Small intestine (tissue), 7 donors: ENCODE results near the gene SFT2D3. TPM values are rescaled to one million over a fixed set of nuclear protein-coding genes. Genes with fewer than 3 reads are reported as not detected.
A peak's percentile ranks its signal among the peaks of the same experiment; 100 is the strongest.

Source experiments
- DNase-seq, 2 donors: peaks; one replicate each; pipeline versions ENCODE4 v3.0.0 to v3.0.0-alpha.2; 2013
- FAIRE-seq: peaks from 2 replicates; lab custom pipeline; 2012; peaks lifted over from hg19 to GRCh38; lab: Jason Lieb, UNC
- H3K27ac ChIP-seq, 3 donors: one replicate each; pipeline ENCODE4 v1.5.1; 2013; ENCODE audit warnings: low read length in 2 of 3, mild to moderate bottlenecking in 2 of 3, control low read depth in 1 of 3, inconsistent platforms in 1 of 3, low read depth in 1 of 3, moderate library complexity in 1 of 3
- H3K27me3 ChIP-seq, 3 donors: one replicate each; pipeline ENCODE4 v1.6.1; 2013; ENCODE audit warnings: low read length in 3 of 3, inconsistent platforms in 1 of 3; ENCODE audit not compliant: control insufficient read depth in 3 of 3, insufficient read depth in 3 of 3
- H3K36me3 ChIP-seq, 3 donors: one replicate each; pipeline ENCODE4 v1.6.1; 2013; ENCODE audit warnings: low read length in 3 of 3, inconsistent platforms in 1 of 3, low read depth in 1 of 3, mild to moderate bottlenecking in 1 of 3, moderate library complexity in 1 of 3; ENCODE audit not compliant: control insufficient read depth in 3 of 3, insufficient read depth in 2 of 3
- H3K4me1 ChIP-seq, 3 donors: one replicate each; pipeline ENCODE4 v1.6.1; 2013; ENCODE audit warnings: low read length in 2 of 3, inconsistent platforms in 1 of 3, low read depth in 1 of 3, mild to moderate bottlenecking in 1 of 3, moderate library complexity in 1 of 3; ENCODE audit not compliant: control insufficient read depth in 3 of 3, insufficient read depth in 2 of 3
- H3K4me3 ChIP-seq, 3 donors: one replicate each; pipeline ENCODE4 v1.5.1; 2013; ENCODE audit warnings: low read length in 3 of 3, control low read depth in 1 of 3, inconsistent platforms in 1 of 3, low read depth in 1 of 3, mild to moderate bottlenecking in 1 of 3, moderate library complexity in 1 of 3
- H3K9me3 ChIP-seq, 2 donors: one replicate each; pipeline ENCODE4 v1.6.1; 2013; ENCODE audit warnings: low read depth in 1 of 2, low read length in 1 of 2; ENCODE audit not compliant: control insufficient read depth in 2 of 2, insufficient read depth in 1 of 2
- WGBS, 3 donors: extraction: QIAGEN DNeasy Blood & Tissue Kit; methylation state at CpG; one replicate each; pipeline ENCODE4 v1.1.7; 2013; 5-methylcytosine and 5-hydroxymethylcytosine counted together
- polyA plus RNA-seq, 4 donors: library from polyadenylated mRNA; stranded (reverse) in 3 of 4; unstranded in 1 of 4; fragments of 200-250 nt in 3 of 4; fragments of 120-200 nt in 1 of 4; gene quantifications; one replicate each; pipeline versions ENCODE4 v1.2.1 to v1.2.3, GENCODE V29; 2013
- donor health status: healthy with polysubstance abuse.
- donor health status: control.
- donor health status: control.
- donor health status: Bipolar disorder and iron deficiency.
- donor health status: healthy.

SFT2D3 gene
- polyA plus RNA-seq, 4 donors, result 3.8 to 7.4 (median 4.7) TPM; not detected in 1

DNA sequence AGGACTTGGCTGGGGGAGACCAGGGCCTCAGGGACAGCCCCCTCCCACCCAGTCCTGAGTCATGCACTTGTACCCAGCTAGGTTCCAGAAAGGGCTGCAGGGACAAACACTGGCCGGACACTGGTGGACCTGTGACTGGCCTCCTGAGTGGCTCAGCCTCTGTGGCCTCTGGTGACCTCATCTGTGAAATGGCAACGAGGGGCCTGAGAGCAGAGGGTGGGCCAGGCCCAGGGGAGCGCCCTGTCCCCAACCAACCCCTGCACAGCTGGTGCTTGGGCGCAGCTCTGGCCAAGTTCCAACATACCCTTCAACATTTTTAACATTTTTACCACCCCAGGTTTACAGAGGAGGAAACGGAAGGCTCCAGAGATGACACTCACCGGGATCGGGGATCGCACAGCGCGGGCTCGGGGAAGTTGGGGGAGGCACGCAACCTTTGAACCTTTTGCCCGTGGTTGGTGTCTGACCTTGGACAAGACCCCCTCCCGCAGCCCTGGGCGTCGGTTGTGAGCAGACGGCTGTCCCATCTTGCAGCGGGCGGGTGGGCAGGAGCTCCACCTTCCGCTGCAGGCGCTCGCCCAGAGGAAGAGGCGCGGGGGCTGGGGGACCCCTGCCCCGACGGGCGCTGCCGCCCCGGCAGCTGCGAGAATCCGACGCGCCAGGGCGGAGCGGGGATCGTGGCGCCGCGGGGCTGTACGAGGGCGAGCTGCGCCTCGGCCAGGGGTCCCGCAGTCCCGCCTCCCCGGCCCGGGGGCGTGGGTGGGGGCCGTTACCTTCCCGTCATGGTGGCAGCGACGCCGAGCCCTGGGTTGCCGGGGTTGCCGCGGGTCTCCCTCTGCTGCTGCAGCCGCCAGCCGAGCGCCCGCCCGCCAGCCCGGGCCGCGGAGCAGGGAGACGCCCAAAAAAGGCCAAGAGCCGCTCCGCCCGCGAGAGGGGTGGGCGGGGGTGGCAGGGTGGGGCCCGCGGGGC lies 26.8 kb upstream of the SFT2D3 start:
- 4 to 9% (median 4%) methylated on average over 37 to 72 of the region's 72 CpGs for WGBS, 3 donors
- Histone ChIP-seq H3K4me3 (peak overlapping the region in 2 of 3 donors; percentile 38 to 49), H3K27me3 (peaks cover 0 to 72% (median 0%) of the 10 kb centered on the region in 3 donors), H3K27ac (peak overlapping the region in 1 of 3 donors; percentile 80), H3K36me3 (no peaks in the 10 kb centered on the region), H3K9me3 (no peaks in the 10 kb centered on the region), H3K4me1 (peaks cover 0 to 5% (median 0%) of the 10 kb centered on the region in 3 donors)
- DNase-seq (peak in 1 of 2 donors; percentile 31), FAIRE-seq (no peak)

DNA sequence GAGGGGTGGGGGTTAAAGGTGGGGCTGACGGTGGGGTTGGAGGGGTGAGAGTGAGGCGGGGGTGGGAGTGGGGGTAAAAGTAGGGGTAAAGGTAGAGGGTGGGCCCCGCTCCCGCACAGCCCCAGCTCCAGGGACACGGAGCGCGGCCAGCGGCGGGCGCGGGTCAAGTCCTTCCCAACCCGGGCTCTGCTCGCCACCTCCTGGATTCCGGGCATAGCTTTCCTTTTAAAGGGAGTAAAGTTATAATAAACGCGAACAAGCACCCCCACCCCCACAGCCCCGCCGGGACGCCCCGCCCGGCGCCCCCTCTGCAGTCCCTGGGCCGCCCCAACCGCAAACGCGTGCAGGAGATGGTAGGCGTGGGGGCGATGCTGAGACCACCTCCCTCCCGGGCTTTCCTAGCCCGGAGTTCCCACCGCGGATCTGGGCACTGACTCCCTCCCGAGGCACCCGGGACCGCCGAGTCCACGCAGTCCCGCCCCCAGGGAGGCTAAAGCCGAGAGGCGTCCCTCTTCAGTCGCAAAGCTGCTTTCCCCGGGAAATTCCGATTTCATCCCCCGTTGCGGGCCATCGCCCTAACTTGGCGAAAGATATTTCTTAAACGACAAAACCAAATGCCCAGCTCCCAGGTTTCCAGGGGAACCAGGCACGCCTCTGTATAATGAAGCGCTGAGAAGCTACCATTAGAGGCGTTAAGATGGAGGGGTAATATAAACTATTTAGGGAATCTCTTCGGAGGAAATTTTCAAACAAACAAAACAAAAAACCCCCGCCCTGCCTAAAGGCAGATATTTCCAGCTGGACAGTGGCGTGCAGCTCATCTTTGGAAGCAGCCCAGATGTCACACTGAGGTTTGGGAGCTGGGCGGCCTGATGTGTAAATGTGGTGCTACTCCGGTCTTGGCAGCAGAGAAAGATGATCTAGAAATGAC lies 25.7 kb upstream of the SFT2D3 start, which contains the start of gene LIMS2:
Gene LIMS2, minus strand, starts transcription at position 200 of the 931 bp plus-strand sequence. CDS start 506 bp downstream, outside the sequence.
- Histone ChIP-seq H3K9me3 (no peaks in the 10 kb centered on the region), H3K4me1 (peaks cover 0 to 5% (median 0%) of the 10 kb centered on the region in 3 donors), H3K27ac (peak within 1 kb of the TSS in 1 of 3 donors; percentile 80), H3K36me3 (no peaks in the 10 kb centered on the region), H3K4me3 (peak within 1 kb of the TSS in 2 of 3 donors; percentile 48 to 49), H3K27me3 (peaks cover 0 to 76% (median 0%) of the 10 kb centered on the region in 3 donors)
- WGBS, 3 donors, result 4 to 7% (median 5%) methylated on average over 44 to 56 of the region's 56 CpGs
- no peak for FAIRE-seq
- DNase-seq, result peak in 1 of 2 donors; percentile 33

DNA sequence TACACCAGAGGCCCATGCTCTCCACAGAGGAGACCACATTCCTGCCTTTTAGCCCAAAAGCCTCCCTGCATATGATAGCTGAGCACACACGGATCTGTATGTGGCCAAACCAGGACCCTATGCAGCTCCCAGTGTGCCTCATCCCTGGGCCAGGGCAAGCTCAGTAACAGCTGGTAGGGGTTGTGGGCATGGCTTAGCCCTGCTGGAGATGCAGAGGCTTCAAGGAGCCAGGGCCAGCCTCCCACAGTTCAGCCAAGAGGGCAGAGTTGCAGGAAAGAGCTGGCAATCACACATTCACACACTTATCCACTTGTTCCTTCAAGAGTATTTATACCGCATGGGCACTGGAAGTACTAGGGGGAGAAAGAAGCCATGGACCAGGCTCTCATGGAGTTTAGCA lies 24.4 kb upstream of the SFT2D3 start:
- peaks cover 0 to 79% (median 0%) of the 10 kb centered on the region in 3 donors for H3K27me3 ChIP-seq
- DNase-seq (no peak), FAIRE-seq (no peak)
- H3K9me3 ChIP-seq, result no peaks in the 10 kb centered on the region
- H3K27ac ChIP-seq, result no peak overlapping the region
- 75 to 89% (median 78%) methylated on average over 2 of the region's 2 CpGs for WGBS, 3 donors
- H3K4me3 ChIP-seq, result no peak overlapping the region
- H3K36me3 ChIP-seq, result no peaks in the 10 kb centered on the region
- peaks cover 0 to 5% (median 0%) of the 10 kb centered on the region in 3 donors for H3K4me1 ChIP-seq

DNA sequence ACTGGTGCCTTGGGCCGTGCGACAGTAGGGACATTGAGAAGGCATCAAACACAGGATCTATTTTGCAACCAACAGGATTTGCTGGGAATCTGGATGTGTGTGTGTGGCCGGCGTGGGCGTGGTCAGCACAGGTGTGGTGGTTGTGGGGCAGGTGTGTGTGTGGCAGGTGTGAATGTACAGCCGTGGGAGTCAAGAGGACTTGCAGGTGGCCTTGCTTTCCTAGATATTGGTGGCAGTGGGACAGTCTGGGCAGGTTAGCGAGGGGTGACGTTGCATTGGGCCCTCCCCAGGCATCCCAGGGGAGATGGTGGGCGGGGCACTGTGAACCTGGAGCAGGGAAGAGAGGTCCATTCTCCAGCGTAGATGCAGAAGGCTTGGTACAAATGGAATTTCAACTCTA lies 22.8 kb upstream of the SFT2D3 start:
- no peaks in the 10 kb centered on the region for H3K9me3 ChIP-seq
- peaks cover 0 to 65% (median 0%) of the 10 kb centered on the region in 3 donors for H3K27me3 ChIP-seq
- no peak overlapping the region for H3K27ac ChIP-seq
- WGBS, 3 donors, result 32 to 68% (median 38%) methylated on average over 10 of the region's 10 CpGs
- DNase-seq (no peak), FAIRE-seq (no peak)
- no peak overlapping the region for H3K4me3 ChIP-seq
- H3K4me1 ChIP-seq, result peaks cover 0 to 5% (median 0%) of the 10 kb centered on the region in 3 donors
- H3K36me3 ChIP-seq, result no peaks in the 10 kb centered on the region

DNA sequence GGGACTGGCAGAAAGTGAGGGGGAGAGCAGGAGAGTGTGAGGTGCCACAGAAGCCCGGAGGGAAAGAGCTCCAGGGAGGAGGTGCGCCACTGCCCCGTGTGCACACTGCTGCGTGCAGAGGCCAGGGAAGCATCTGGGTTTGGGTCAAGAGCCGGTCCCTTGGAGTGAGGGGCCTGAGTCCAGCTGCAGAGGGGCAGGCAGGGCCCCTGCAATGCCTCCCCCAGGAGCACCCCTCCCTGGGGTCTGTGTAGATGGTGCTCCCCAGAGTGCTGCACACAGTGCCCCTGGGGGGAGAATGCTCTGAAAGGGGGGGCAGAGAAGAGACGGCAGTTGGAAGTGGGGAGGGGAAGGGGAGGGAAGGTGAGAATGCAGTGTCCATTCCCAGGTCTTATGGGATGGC lies 22.3 kb upstream of the SFT2D3 start:
- Histone ChIP-seq H3K4me3 (no peak overlapping the region), H3K27ac (no peak overlapping the region), H3K9me3 (no peaks in the 10 kb centered on the region), H3K4me1 (peaks cover 0 to 5% (median 0%) of the 10 kb centered on the region in 3 donors), H3K36me3 (no peaks in the 10 kb centered on the region), H3K27me3 (peaks cover 0 to 60% (median 0%) of the 10 kb centered on the region in 3 donors)
- 78 to 88% (median 84%) methylated on average over 6 of the region's 6 CpGs for WGBS, 3 donors
- DNase-seq (no peak), FAIRE-seq (no peak)

GRCh38 chr2:127679680-127680361 lies 21.5 kb upstream of the SFT2D3 start:
- Histone ChIP-seq H3K9me3 (no peaks in the 10 kb centered on the region), H3K27ac (no peak overlapping the region)
- FAIRE-seq, result no peak

GRCh38 chr2:127680706-127681287 lies 20.5 kb upstream of the SFT2D3 start:
- no peak overlapping the region for H3K4me3 ChIP-seq
- no peaks in the 10 kb centered on the region for H3K9me3 ChIP-seq
- WGBS, 3 donors, result 78 to 87% (median 81%) methylated on average over 19 of the region's 19 CpGs
- FAIRE-seq (no peak), DNase-seq (no peak)
- peaks cover 0 to 45% (median 0%) of the 10 kb centered on the region in 3 donors for H3K27me3 ChIP-seq
- no peaks in the 10 kb centered on the region for H3K4me1 ChIP-seq
- H3K27ac ChIP-seq, result no peak overlapping the region
- H3K36me3 ChIP-seq, result no peaks in the 10 kb centered on the region

More at GRCh38 chr2:127679680-127680361, 21.5 kb upstream of the SFT2D3 start:
- no peaks in the 10 kb centered on the region for H3K4me1 ChIP-seq
- no peak for DNase-seq
- 87 to 90% (median 89%) methylated on average over 15 of the region's 15 CpGs for WGBS, 3 donors
- no peaks in the 10 kb centered on the region for H3K36me3 ChIP-seq
- peaks cover 0 to 52% (median 0%) of the 10 kb centered on the region in 3 donors for H3K27me3 ChIP-seq
- H3K4me3 ChIP-seq, result no peak overlapping the region
